ENCODE measurements around the gene MSI2.

DNA sequence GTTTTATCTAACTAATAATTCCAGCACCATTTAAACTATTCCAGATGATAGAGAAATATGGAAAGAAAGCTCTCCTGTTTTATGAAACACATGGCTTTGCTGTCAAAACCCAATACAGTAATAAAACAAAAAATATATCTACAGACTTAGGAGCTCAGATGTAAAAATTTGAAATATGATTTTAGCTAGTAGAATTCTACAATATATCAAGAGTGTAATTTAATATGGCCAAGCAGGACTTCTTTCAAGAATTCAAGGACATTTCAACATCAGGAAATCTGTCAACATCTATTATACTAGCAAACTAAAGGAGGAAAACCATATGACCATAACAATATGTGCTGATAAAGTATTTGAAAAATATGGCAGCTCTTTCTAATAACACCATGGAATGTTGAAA is 431.3 kb downstream of the MSI2 start:
- TF ChIP-seq TCF12 (IDR thresholded peaks at IDR 0.05; ENCODE audit: low read depth) = no peak
- no peak for TF ChIP-seq ZBTB7A (IDR thresholded peaks at IDR 0.05; ENCODE audit: low read depth)
- no peak for TF ChIP-seq USF1 (IDR thresholded peaks at IDR 0.05)
- TF ChIP-seq CREB1 (IDR thresholded peaks at IDR 0.05; ENCODE audit: low read depth) = no peak

All from Ishikawa (cell line).